ENCODE results near the gene CREB5.

CREB5 gene

GRCh38 chr7:28724563-28724962 is 312.2 kb downstream of the CREB5 start:
- no peak for FAIRE-seq

DNA sequence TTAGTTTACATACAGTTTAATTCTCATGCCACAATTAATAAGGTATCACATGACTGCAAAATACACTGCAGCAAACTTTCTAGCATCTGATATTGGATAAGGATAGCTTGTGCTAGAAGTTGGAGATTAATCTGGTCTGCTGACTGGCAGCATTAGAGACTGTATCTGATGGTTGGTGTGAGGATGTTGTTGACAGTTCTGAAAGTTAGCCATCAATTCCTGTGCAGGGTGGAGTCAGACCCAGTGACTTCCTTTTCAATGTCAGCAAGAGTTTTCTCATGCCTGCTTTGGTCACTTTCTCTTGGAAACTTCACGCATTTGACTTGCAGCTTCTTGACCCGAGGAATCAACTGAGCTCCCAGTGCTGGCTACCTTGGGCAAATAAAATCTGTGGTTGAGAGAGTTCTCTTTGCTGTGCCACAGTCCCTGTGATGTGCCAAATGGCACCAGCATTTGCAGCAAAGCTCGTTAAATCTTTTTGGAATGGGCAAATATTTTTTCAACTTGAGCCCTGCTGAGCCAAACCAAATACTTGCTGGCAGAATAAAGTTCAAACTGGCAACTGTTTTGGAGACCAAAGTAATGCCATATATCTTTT is 312.8 kb downstream of the CREB5 start:
- FAIRE-seq, result no peak

- FAIRE-seq, result no peak
Observed at GRCh38 chr7:28725911-28726310, 313.6 kb downstream of the CREB5 start.

DNA sequence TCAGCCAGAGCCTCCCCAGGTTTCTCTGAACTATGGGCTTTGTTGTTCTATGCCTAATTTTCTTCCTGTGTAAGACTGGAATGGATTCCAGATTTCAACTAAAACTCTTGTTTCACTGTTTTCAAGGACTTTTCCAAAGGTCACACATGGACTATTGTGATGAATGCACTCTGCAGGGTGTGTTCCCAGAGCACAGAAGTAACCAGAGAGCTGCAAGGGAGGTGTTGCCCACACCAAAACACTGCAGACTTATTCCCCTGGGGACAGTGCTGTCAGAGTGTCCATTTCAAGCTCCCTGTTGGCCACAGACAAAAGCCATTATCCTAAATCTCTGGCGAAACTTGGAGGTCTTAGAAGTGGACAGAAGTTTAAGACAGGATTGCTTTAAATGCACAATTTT is 314.2 kb downstream of the CREB5 start:
- FAIRE-seq, result no peak

DNA sequence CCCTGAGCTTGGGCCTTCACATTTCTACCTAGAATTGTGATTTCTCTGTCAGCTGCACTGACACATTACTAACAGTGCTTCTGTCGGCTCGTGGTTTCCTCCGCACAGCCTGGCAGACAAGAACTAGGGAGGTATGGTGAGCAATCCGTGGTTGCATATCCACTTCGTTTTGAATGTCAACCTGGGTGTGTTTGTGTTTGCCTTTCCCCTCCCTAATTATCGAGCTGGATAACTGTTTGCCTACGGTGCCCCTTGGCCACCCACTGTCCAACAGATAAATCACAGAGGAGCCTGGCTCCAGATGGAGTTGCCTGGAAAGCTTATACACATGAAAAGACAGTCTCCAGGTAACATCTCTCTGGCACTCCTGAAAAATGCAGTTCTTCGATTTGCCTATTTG is 317.0 kb downstream of the CREB5 start:
- FAIRE-seq, result no peak

DNA sequence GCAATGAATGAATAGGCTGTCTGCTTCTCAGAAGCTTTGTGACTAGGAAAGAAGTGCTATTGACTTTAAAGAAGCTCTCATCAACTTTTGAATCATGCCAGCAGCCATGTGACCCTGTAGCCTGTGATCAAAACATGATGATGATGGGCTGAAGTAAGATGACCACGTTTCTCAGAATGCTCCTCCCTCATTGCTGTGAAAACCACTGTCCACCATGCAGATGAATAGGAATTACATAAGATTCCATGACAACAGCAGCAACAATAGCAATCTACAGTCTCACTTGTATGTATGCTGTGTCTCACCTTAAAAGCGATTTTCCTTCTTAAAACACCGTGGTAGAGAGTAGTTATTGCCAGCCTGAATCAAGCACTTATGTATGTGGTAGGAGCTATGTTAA is 317.4 kb downstream of the CREB5 start:
- FAIRE-seq, result peak; percentile 95

DNA sequence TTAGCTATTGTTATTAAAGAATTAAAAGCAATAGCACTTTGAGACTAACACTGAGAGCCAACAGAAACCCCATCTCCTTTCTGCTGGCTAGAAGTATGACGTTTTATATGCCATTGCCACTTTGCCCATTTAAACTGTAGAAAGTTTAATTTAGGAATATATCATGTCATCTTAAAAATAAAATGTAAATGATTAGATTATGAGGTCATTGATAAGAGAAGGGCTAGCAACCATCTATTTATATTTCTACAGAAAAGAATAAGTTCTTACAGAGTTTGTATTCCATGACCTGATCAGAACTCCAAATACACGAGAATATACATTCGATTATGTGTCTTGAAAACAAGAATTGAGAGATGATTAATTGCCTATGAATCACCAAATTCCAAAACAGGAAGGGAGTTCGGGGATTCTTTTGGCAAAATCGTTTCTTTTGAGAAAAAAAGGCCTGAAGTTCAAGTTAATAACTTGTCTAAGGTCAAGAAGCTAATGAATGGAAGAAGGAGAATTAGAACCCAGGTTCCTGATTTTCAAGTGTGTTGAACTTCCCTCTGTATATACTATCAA is 318.9 kb downstream of the CREB5 start:
- FAIRE-seq, result peak; percentile 47

GRCh38 chr7:28732071-28732869 is 320.0 kb downstream of the CREB5 start:
- FAIRE-seq, result no peak

GRCh38 chr7:28733035-28733434 is 320.7 kb downstream of the CREB5 start:
- no peak for FAIRE-seq

- no peak for FAIRE-seq
Observed at GRCh38 chr7:28738412-28738811, 326.1 kb downstream of the CREB5 start.

DNA sequence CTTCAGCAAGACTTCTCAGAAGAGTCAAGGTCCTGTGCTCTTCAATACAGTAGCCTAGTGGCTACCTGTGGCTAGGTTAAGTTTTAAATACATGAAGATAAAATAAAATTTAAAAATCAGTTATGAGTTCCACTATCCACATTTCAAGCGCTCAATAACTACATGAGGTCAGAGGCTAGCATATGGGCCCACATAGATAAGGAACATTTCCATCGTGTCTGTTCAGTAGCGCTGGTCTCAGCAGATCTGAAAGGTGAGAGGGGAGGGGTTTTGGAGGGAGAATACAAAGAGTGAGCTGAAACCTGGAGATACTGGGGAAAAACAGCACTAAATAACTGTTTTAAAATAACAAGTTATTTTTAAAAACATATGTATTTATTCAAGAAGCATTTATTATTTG is 326.8 kb downstream of the CREB5 start:
- FAIRE-seq, result no peak

- peak; percentile 17 for FAIRE-seq
Observed at GRCh38 chr7:28739826-28740225, 327.5 kb downstream of the CREB5 start.

DNA sequence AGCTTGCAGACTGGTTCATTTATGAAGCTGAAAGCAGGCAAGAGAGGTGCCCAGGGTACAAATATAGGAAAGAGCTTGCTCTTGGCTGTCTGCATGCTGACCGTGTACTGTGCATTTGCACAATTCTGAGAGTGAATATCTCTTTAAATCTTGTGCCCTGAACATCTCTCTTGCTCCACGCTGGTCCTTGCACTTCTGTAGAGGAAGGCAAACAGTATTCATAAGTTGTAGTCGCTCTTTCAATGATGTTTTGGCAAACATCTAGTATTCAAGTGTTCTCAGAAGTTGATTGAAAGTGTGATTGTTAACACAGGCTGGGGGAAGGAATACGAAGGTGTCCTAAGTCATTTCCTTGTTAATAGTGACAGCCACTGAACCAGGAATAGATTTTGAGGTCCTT is 332.6 kb downstream of the CREB5 start:
- no peak for FAIRE-seq

- FAIRE-seq, result no peak
Observed at GRCh38 chr7:28745351-28745750, 333.0 kb downstream of the CREB5 start.

DNA sequence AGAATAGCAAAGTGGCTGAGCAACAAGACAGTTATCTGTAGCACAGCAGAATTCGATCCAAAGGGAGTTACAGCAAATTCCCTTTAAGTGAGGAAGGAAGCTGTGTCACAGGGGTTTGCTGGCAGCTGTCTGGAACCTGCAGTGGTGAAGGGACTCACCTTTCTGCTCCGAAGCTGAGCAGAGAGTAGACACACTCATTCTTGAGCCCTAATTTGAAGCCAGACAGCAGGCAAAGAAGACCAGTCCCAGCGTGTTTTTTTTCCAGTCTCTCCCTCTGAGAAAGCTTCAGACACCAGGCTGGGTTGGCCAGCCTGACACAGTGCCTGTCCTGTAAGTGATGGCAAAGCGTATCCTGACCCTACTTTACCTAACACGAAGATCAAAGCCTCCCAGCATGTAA is 335.1 kb downstream of the CREB5 start:
- no peak for FAIRE-seq

- no peak for FAIRE-seq
Observed at GRCh38 chr7:28747854-28748253, 335.5 kb downstream of the CREB5 start.

DNA sequence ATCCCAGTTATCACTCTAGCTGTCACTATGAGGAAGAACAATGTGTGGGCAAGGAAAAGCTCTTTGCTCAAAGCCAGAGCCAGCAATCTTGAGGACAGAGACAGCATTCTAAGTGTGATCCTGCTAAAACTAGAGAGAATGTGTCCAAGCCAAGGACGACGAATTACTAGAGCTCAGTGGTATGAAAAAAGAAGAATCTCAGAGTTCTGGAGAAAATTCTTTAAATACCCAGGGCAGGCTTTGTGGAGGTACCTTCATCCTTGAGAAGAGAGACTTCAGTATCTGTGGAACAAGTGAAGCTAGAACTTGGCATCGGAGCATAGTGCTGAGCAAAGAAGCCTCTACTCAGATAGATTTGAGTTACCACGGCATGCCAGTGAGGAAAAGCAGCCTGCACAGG is 336.0 kb downstream of the CREB5 start:
- FAIRE-seq, result no peak

DNA sequence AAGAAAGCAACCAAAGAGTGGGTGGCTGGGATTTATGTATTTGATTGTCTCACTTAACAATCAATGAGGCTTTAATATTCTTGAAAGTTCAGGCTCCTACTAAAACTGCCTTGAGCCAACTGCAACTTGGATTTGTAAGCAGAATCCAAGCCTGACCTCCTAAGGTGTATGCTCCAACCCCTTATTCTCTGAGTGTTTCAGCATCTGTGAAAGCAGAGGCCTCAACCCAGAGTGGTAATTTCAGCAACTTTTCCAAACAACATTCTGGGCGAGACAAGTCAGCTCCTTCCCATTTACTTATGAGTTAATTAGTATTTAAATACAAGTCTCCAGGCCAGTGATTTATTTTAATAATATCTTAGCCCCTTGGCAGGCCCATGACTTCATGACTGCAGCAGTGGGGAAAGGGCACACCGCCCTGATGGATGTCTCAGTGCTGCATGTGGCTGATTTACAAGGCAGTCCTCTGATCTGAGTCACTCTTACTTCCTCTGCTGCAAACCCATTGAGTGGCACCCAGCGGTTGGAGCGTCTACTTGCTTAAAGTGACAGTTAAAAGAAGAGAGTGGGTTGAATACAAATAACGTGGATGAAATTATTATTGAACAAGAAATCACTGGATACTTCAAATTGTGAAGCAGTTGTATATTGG is 336.7 kb downstream of the CREB5 start:
- FAIRE-seq, result no peak

GRCh38 chr7:28749638-28750037 is 337.3 kb downstream of the CREB5 start:
- FAIRE-seq, result no peak

DNA sequence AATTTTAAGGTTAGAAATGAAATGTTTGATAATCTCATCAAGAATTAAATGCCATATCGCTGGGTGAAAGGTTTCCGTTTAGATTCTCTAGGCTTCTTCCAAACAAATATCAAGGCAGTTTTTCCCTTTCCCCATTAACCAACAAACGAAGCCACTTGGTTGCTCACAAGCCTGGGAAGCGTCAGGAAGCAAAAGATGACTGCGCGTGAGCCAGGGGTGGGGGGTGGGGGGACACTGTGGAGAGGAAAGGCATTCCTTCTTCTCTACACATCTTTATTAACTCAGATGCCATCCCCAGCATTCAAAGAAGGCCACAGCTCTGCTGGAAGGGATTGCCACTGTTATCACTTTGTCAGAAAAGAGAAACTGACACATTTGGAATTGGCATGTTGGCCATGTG is 338.7 kb downstream of the CREB5 start:
- FAIRE-seq, result no peak

- FAIRE-seq, result no peak
Observed at GRCh38 chr7:28753613-28754012, 341.3 kb downstream of the CREB5 start.

- FAIRE-seq, result peak; percentile 33
Observed at GRCh38 chr7:28754027-28754426, 341.7 kb downstream of the CREB5 start.

DNA sequence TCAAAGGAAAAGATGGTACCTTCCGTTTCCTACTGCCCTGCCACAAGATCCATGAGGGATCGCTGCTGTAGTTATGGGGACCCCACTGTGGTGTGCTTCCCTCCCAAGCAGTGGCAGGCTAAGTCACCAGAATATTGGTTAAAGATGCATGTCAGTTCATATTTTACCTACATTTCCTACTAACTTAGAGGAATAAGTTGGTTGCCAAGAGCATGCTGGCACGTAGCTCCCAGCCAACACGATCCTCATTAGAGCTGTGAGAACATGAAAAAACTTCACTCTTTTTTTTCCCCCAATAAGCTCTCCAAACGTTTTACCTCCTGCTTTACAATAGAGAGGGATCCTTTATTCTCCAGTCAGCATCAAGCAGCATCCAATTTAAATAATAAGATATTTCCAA is 342.1 kb downstream of the CREB5 start:
- FAIRE-seq, result no peak

- FAIRE-seq, result no peak
Observed at GRCh38 chr7:28755255-28755654, 342.9 kb downstream of the CREB5 start.

Data from islet of Langerhans (tissue), 1 donor.